Stimulated activated effector memory CD8-positive, alpha-beta T cell treated with anti-CD3 and anti-CD28 coated beads, Interleukin-12 subunit alpha, Interleukin-12 subunit beta, amount 100 ng/mL, for 72 hours (primary cell): Measurements from ENCODE around the gene C3orf22.

Experiments used
- ATAC-seq: fragments of 150-1000 bp; cut with Tn5 transposase; 2 replicates; pipeline ENCODE4 v1.10.0; 2021
- DNase-seq, 2 donors: peaks; one replicate each; pipeline ENCODE4 v3.0.0; 2021 to 2022; ENCODE audit warnings: low spot score in 2 of 2
- H3K27ac Mint-ChIP-seq: one replicate; pipeline ENCODE4 v1.8.0; 2022; ENCODE audit warnings: mild to moderate bottlenecking, mixed read lengths
- H3K36me3 Mint-ChIP-seq: one replicate; pipeline ENCODE4 v1.8.0; 2022; ENCODE audit warnings: mild to moderate bottlenecking, mixed read lengths
- H3K4me1 Mint-ChIP-seq: one replicate; pipeline ENCODE4 v1.8.0; 2022; ENCODE audit warnings: mixed read lengths
- H3K4me3 Mint-ChIP-seq: one replicate; pipeline ENCODE4 v1.8.0; 2022; ENCODE audit warnings: mild to moderate bottlenecking, mixed read lengths
- H3K9me3 Mint-ChIP-seq: one replicate; pipeline ENCODE4 v1.8.0; 2022; ENCODE audit warnings: mixed read lengths

Gene C3orf22

DNA sequence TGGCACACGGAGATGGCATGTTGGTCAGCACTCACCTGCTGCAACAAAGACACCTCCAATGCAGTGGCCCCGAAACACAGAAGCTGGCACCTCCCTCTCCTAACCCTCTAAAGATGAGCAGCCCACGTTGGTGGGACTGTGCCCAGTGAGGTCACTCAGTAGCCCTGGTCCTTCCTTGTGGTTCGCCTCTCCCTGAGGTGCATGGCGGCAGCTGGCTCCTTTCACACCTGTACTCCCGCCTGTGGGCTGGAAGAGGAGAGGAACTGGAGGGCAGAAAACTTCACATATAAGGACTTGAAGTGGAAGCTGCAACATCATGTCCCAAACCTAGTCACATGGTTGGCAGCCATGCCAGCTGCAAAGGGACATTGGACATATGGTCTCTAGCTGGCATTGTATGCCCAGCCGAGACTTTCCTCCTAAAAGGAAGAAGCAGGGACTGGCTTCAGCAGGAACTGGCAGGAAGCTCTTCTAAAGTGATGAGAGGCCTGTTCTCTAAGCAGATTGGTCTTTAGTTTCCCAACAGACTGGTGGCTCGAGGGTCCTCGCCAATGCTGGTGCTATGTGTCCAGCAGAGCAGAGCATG lies 10.8 kb upstream of the C3orf22 start:
- Mint-ChIP-seq H3K4me1 (no peaks in the 10 kb centered on the region), H3K4me3 (no peak overlapping the region), H3K9me3 (no peaks in the 10 kb centered on the region), H3K36me3 (no peaks in the 10 kb centered on the region), H3K27ac (no peak overlapping the region)
- DNase-seq: no peak
- no peak for ATAC-seq

DNA sequence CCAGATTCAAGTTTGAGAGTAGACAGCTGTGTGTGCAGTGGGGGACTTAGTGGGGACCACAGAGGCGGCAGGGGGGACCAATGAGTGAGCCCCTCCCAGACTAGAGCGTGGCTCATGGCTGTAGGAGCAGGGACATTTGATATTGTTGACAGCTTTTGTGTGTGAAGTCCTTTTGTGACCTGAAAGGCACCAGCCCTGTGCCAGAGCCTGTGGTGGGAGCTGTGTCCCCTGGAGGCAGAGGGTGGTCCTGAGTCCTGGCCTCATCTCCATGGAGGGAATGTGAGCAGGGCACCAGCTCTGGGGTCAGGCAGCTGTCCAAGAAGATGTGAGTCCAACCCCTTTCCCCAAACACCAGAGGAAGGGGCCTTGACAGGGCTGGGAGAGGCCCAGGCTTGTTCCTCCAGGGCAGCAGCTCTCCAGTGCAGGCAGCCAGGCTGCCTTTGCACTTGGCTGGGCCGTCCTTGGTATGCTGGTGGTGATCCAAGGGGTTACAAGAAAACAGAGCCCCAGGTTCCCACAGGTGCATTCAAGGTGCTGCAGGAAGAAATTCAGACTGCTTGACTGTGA lies 10.1 kb upstream of the C3orf22 start:
- H3K4me3 Mint-ChIP-seq: no peak overlapping the region

DNA sequence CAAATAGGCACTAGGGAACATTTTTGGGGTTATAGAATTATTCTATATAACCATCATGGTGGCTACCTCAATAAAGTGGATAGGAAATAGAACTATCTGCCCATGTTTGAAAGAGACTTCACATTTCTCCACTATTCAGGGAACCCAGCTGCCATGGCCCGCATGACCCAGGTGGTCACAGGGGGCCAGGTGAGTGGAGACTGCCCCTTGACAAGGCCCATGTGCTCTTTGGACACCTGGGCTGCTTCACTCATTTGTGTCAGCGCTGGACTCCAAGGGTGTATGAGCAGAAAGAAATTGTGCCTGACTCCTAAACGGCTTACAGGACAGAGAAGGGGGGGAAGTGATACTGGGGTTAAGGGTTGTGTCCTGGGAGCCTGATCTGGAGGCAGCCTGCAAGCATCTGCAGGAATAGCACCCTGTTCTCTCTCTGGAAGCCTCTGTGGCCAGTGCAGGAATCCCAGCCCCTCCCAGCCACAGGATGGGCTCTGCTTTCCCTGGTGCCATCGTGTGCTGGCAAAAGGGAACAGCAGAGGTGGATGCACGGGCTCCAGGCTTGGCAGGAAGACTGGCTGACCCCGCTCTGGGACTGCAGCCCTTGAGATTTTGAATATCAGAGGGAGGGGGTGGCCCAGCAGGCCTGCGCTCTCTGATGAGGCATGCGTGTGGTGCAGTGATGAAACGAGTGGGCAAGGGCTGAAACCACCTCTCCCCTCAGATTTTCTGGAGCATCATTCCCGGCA lies 9.1 kb upstream of the C3orf22 start:
- no peaks in the 10 kb centered on the region for H3K9me3 Mint-ChIP-seq
- H3K4me3 Mint-ChIP-seq: no peak overlapping the region
- DNase-seq (no peak), ATAC-seq (no peak)
- H3K36me3 Mint-ChIP-seq: no peaks in the 10 kb centered on the region
- H3K27ac Mint-ChIP-seq: no peak overlapping the region
- no peaks in the 10 kb centered on the region for H3K4me1 Mint-ChIP-seq

More for the DNA sequence above, 10.1 kb upstream of the C3orf22 start:
- Mint-ChIP-seq H3K36me3 (no peaks in the 10 kb centered on the region), H3K9me3 (no peaks in the 10 kb centered on the region), H3K4me1 (no peaks in the 10 kb centered on the region), H3K27ac (no peak overlapping the region)
- no peak for DNase-seq
- ATAC-seq: no peak

GRCh38 chr3:126562737-126563276 lies 4.1 kb upstream of the C3orf22 start:
- Mint-ChIP-seq H3K9me3 (peaks cover 3% of the 10 kb centered on the region), H3K4me3 (no peak overlapping the region), H3K36me3 (no peaks in the 10 kb centered on the region), H3K4me1 (no peaks in the 10 kb centered on the region), H3K27ac (no peak overlapping the region)
- no peak for ATAC-seq
- no peak for DNase-seq

GRCh38 chr3:126557761-126558160 lies 971 bp downstream of the C3orf22 start:
- ATAC-seq (no peak), DNase-seq (no peak)
- H3K4me3 Mint-ChIP-seq: no peak overlapping the region
- peaks cover 3% of the 10 kb centered on the region for H3K9me3 Mint-ChIP-seq
- H3K4me1 Mint-ChIP-seq: no peaks in the 10 kb centered on the region
- H3K27ac Mint-ChIP-seq: no peak overlapping the region
- no peaks in the 10 kb centered on the region for H3K36me3 Mint-ChIP-seq

GRCh38 chr3:126557415-126557745 lies 1.4 kb downstream of the C3orf22 start:
- peak in 1 of 2 donors; percentile 41 for DNase-seq
- no peaks in the 10 kb centered on the region for H3K36me3 Mint-ChIP-seq
- H3K27ac Mint-ChIP-seq: no peak overlapping the region
- peaks cover 3% of the 10 kb centered on the region for H3K9me3 Mint-ChIP-seq
- no peak overlapping the region for H3K4me3 Mint-ChIP-seq
- ATAC-seq: no peak
- no peaks in the 10 kb centered on the region for H3K4me1 Mint-ChIP-seq

GRCh38 chr3:126556637-126557414 lies 1.9 kb downstream of the C3orf22 start:
- Mint-ChIP-seq H3K9me3 (peaks cover 3% of the 10 kb centered on the region), H3K4me1 (no peaks in the 10 kb centered on the region), H3K36me3 (no peaks in the 10 kb centered on the region), H3K4me3 (no peak overlapping the region), H3K27ac (no peak overlapping the region)
- DNase-seq (no peak), ATAC-seq (no peak)

- Mint-ChIP-seq H3K27ac (no peak overlapping the region), H3K9me3 (no peaks in the 10 kb centered on the region), H3K4me1 (no peaks in the 10 kb centered on the region), H3K4me3 (no peak overlapping the region), H3K36me3 (no peaks in the 10 kb centered on the region)
- DNase-seq (peak in 1 of 2 donors; percentile 41), ATAC-seq (no peak)
Observed at GRCh38 chr3:126555795-126556636, 2.7 kb downstream of the C3orf22 start.

- ATAC-seq (no peak), DNase-seq (peak in 1 of 2 donors; percentile 29)
- Mint-ChIP-seq H3K4me1 (no peaks in the 10 kb centered on the region), H3K36me3 (no peaks in the 10 kb centered on the region), H3K4me3 (no peak overlapping the region), H3K9me3 (no peaks in the 10 kb centered on the region), H3K27ac (no peak overlapping the region)
Observed at GRCh38 chr3:126554560-126555525, 3.9 kb downstream of the C3orf22 start.

- H3K4me1 Mint-ChIP-seq: no peaks in the 10 kb centered on the region
- no peaks in the 10 kb centered on the region for H3K36me3 Mint-ChIP-seq
- DNase-seq (peak in 1 of 2 donors; percentile 30), ATAC-seq (no peak)
- no peak overlapping the region for H3K4me3 Mint-ChIP-seq
- no peak overlapping the region for H3K27ac Mint-ChIP-seq
- H3K9me3 Mint-ChIP-seq: no peaks in the 10 kb centered on the region
Observed at GRCh38 chr3:126553284-126554084, 5.2 kb downstream of the C3orf22 start.

DNA sequence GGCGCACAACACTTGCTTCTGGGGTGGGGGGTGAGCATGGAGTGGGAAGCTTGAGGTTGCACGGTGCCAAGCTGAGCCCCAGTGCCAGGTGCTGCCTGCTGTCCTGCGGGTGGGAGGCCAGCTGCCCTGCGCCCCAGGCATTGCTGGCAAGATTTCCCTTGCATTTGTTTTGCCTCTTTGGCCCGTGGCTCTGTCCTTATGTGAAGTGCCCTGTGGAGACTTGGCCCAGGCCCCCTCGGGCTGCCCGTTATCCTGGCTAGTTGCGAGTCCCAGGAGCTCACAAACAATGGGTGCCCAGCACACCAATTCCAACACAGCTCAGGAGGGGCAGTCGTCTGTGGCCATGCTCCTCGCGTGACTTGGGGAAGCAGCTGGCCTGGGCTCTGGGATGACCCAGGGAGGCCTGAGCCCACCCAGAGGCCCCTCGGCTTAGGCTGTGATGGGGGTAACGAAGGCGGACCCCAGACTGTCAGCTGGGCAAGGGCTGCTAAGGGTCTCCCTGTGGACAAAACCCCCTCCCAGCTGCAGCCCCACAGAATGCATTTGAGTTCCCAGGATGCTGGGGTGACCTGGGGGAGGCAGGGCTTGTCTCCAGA lies 5.9 kb downstream of the C3orf22 start:
- DNase-seq (no peak), ATAC-seq (no peak)
- no peaks in the 10 kb centered on the region for H3K4me1 Mint-ChIP-seq
- H3K36me3 Mint-ChIP-seq: no peaks in the 10 kb centered on the region
- H3K27ac Mint-ChIP-seq: no peak overlapping the region
- H3K9me3 Mint-ChIP-seq: no peaks in the 10 kb centered on the region
- no peak overlapping the region for H3K4me3 Mint-ChIP-seq

GRCh38 chr3:126551839-126552687 lies 6.7 kb downstream of the C3orf22 start:
- Mint-ChIP-seq H3K4me1 (no peaks in the 10 kb centered on the region), H3K27ac (no peak overlapping the region), H3K9me3 (no peaks in the 10 kb centered on the region), H3K36me3 (no peaks in the 10 kb centered on the region), H3K4me3 (no peak overlapping the region)
- no peak for ATAC-seq
- peak in 1 of 2 donors; percentile 22 for DNase-seq
